GF-D8 (cell line): ENCODE measurements around the gene CMIP.
"Not testable (repeated sequence)": the region's sequence is repeated elsewhere in the genome, so short reads cannot be mapped to it uniquely, and the experiment has no call there.

Experiments used
- DNase-seq: peaks from one replicate; lab custom pipeline; 2025; lab: John Stamatoyannopoulos, UW

CMIP gene

GRCh38 chr16:81444448-81445121 lies at the start of gene CMIP:
Gene CMIP (plus strand): TSS chr16:81444808.
- DNase-seq = peak; percentile 44

DNA sequence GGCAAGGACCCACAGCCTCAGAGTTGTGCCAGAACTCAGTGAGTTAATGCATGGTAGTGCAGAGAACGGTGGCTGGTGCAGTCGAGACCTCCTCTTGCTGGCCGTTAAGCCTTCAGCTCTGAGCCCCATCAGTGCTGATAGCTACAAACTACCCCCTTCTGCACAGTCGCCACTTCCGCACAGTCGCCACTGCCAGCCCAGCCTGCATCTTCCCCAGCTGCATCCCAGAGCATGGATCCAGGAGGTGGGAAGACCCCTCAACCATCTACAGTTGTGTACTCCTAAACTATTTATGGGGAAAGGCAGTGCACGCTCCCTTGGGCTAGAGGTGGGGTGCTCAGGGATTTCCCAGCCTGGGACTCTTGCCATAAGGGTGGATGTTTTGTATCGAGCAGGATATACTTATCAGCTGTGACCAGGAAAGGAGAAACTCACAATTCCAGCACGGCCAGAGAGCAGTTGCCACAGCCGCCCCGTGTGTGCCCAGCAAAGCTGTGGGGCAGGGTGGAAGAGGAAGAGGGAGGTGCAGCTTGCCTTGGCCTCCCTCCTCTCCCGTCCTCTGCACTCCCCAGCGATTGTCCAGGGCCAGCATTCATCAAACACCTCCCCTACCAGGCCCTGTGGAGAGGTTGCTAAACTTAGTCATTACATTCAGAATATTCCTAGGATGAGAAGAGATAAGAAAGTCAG lies 49.5 kb upstream of the CMIP start:
- no peak for DNase-seq

DNA sequence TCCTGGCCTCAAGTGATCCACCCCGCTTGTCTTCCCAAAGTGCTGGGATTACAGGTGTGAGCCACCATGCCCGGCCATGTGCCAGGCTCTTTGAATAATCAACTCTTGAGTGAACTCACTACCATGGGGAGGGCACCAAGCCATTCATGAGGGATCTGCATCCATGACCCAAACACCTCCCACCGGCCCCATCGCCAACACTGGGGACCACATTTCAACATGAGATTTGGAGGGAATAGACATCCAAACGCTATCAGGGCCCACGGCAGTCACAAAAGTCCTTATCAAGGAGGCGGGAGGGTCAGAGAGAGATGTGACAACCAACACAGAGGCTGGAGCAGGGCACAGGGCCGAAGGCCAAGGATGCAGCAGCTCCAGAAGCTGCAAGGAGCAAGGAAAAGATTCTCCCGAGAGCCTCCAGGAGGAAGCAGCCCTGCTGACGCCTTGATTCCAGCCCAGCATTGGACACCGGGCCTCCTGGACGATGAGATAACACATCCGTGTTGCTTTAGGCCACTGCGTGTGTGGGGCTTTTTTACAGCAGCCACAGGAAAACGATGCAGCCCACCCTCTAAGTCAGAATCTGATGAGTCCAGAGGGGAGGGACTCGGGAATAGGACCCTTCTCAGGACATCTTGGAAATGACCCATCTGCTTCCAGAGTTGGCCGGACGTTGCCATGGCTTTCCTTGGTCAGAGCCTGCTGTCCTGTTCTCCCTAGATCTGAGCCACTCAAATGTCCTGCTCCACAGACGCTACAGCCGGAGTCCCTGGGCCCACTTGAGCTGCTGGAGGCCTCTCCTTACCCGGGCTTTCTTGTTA lies 47.3 kb upstream of the CMIP start:
- DNase-seq = no peak

- no peak for DNase-seq
Observed at GRCh38 chr16:81397879-81398520, 46.6 kb upstream of the CMIP start.

DNA sequence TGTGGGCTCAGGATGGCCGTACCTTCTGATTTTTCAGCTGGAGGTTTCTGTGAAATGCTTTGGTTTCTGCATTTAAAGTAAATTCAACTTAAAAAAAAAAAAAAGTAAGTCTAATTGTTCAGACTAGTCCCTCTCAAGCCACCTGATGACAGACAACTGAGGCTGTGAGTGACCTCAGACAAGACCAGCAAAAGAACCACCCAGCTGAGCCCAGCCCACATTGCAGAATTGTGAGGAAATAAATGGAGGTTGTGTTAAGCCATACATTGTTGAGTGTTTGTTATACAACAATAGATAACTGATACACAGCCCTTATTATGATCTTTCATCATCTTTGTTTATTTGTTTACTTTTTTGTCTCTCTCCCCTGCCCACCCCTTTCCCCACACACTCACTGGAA lies 44.7 kb upstream of the CMIP start:
- DNase-seq = no peak

DNA sequence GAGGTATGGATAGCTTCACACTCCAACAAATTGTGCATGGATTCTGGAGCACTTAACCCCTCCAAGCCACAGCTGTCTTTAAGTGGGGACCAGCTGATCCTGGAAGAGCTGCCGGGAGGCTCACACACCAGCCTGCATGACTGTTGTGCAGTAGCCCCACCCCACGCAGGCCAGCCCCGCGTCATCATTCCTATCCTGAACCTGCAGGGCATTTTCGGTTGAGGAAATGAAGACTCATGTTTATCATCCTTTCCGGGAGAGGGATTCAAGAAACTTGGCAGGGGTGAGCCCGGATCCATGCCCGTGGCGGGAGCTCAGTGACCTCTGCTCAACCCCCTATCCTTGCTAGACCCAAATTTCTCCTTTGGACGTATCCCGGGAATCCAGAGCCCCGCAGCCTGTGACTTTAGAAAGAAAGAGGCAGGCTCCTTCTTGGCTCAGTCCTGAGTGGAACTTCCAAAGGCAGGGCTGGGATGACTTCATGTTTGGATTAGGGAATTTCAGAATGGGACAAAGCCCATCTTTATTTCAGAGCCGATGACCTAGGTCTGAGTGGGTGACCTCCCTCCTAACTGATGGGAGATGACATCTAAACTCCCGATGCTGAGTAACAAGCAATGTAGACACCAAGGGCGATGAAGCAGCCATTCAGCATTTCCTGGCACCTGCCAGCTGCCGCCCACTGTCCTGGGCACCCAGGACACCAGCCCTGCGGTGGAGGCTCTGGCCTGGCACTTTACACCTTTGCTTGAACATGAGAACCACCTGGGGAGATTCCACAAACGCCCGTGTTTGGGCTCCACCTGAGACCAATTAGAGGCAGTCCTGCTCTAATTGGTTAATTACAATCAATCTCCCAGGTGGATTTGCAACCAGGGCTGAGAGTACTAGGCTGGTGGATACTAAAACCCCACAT lies 43.3 kb upstream of the CMIP start:
- DNase-seq = no peak

- no peak for DNase-seq
Observed at GRCh38 chr16:81403208-81403600, 41.4 kb upstream of the CMIP start.

DNA sequence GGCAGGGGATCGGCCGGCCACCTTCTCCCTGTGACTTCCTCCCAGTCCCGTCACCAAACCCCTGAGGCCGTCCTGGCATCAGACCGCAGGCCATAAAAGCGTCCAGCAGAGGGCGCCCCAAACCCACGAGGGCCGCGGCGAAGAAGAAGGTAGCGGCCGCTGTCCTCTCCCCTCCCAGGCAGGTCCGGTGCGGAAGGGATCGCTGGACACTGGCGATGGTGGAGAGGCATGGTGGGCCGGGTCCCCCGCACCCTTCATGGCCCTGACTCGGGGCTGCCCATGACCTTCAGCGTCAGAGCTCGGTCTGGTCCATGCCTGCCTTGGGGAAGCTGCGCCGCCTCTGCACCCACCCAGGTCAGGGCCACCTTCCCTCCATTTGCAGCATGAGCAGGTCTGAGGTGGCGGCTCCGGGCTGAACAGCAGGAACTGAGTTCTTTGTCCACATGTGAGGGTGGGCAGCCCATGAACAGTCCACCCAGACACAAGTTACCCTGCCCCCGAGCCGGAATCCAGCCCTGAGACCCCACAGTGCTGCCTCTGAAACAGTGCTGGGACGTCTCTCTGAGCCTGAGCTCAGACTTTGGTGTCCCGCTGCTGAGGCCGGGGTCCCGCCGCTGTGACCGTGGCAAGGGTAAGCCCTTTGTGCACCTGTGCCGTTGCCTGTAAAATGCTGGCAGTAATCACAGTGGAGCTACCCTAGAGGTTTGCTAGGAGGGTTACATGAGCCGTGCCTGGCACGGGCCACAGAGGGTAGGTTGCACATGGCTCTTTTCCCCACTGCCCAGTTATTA lies 40.8 kb upstream of the CMIP start:
- peak; percentile 26 for DNase-seq

- not testable (repeated sequence) for DNase-seq
Observed at GRCh38 chr16:81405002-81405401, 39.6 kb upstream of the CMIP start.

DNA sequence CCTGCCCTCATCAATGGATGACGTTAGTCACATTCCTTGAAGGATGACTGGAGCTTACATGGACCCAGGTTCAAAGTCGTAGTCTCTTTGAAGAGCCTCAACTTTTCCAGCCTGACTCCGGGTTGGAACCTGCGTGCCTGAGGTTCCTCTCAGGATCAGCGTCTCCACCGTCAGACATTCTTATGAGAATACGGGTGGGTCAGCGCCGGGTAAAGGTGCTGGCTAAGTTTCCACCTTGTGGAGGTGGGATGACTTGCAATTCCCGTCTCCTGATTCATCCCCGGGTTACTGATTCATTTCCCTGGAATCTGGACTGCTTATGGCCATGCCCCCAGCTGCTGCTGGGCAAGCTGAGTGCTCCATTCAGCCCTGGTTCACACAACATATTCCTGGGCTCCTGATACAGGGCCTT lies 38.9 kb upstream of the CMIP start:
- no peak for DNase-seq

DNA sequence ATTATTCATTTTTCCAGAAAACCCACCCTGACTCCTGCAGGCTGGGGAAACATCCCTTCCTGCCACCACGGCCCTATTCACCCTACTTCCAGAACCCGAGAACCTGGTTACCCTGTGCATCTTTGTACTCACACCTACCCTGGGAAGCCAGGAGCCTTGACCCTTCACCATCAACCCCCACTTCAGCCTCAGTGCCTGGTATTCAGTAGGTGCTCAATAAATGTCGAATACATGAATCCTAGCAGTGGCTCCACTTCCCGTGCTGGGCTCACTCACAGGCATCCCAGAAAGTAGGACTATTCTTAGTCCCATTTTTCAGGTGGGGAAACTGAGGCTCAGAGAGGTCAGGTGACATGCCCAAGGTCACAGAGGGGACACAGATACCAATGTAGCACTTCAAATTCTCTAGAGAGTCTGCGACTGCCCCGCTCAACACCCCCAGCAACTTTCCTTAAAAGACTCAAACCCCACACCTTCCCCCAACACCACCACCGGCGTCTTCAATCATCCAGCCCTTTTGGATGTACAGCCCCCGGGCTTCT lies 36.1 kb upstream of the CMIP start:
- DNase-seq = no peak

GRCh38 chr16:81409016-81409556 lies 35.5 kb upstream of the CMIP start:
- no peak for DNase-seq

DNA sequence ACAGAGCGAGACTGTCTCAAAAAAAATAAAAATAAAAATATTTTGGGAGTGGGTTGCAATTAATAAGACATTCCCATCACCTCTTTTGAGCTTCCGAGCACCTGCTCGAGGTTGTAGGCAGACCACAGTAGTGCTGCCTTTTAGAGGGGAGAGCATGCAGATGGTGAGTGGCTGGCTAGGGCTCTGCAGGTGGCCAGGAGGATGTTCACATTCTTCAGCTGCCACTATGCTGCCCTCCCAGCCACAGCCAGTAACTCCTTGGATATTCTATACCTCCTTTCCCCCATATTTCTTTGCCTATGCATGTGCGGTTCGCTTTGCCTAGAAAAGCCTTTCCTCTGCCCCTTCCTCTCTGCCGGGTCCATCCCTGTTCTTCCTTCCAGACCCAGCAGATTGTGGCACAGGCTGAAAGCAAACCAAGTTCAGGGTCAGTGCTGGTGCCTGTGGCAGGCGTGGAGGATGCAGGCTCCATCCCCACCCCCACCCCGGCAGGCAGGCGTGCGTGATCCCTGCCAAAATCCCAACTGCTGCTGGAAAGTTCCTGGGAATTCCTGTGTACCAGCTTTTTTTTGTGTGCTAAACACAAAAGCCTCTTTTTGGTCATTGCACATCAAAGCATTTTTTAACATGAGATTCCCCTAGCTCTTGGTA lies 33.8 kb upstream of the CMIP start:
- DNase-seq = no peak

- DNase-seq = no peak
Observed at GRCh38 chr16:81413245-81413990, 31.2 kb upstream of the CMIP start.

DNA sequence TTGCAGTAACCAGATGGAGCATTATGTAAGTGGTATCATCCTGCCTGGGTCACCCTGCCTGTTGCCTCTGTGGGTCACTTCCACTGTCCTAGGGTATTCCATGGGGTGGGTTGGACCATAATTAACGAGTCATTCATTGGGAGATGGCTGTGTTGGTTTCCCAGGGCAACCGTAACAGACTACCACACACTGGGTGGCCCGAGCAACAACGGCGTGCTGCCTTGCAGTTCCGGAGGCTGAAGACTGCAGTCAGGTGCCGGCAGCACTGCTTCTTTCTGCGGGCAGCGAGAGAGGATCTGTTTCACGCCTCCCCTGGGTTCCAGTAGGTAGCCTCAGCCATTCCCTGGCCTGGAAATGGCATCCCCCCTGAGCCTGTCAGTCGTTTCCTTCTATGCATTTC lies 28.9 kb upstream of the CMIP start:
- DNase-seq = no peak

DNA sequence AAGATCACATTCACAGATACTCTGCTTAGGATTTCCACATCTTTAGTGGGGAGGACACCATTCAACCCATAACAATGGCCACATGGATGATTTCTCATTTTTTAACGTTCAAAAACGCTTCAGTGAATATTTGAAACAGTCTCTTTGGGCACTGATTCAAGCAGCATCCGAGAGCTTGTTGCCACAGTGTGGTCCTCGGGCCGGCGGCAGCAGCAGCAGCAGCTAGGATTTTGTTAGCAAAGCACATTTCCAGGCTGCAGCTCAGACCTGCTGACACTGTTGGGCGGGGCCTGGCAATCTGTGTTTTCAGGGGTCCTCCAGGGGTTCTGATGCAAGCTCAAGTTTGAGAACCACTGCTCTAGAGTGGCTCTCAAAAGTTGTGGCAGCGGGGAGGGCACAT lies 27.9 kb upstream of the CMIP start:
- DNase-seq = no peak

DNA sequence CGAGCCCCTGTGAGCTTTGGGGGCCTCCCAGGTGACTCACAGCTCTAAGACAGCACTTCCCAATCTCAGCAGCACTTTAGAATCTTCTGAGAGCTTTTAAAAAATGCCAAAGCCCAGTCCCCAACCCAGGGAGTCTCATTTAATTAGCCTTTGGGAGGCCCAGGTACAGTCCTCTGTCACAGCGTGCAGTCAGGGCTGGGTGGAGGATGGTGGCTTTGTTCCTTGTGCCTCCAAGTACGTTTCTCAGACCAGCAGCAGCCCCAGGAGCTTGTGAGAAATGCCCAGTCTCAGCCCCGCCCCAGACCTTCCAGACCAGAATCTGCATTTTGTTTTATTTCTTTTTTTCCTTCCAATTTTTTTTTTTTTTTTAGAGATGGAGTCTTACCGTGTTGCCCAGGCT lies 27.4 kb upstream of the CMIP start:
- DNase-seq = no peak

- DNase-seq = no peak
Observed at GRCh38 chr16:81419806-81420205, 24.8 kb upstream of the CMIP start.

DNA sequence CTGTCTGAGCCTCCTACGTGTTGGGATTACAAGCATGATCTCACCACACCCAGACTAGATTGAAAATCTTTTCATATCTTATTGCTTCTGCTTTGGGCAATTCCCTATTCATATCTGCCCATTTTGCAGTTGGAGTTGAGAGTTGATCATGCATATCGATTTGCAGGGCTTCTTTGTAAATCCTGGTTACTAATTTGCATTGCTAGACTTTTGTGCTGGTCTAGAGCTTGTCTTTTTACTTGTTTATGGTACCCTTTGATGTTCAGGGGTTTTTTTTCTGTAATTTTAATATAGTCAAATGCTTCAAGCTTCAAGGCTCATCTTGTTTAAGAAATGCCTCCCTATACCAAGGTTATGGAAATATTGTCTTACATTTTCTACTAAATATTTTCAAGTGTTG lies 23.5 kb upstream of the CMIP start:
- no peak for DNase-seq
